ENCODE measurements around the gene PLXDC1.

Gene PLXDC1

DNA sequence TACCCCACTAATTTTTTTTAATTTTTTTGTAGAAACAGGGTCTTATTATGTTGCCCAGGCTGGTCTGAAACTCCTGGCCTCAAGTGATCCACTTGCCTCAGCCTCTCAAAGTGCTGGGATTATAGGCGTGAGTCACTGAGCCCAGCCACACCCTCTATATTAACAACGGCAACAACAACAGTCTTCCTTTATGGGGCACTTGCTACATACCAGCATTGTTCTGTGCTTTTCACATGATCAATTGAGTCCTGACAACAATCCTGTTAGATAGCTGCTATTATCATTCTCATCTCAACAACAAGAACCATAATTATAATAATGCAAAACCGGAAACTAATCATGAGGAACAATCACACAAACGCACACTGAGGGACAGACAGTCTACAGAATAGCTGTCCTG lies 27.1 kb upstream of the PLXDC1 start:
- Histone ChIP-seq H3F3A (ENCODE audit: control insufficient read depth, insufficient read depth) (no peaks in the 10 kb centered on the region; the same call in 1 of the 2 replicates), H3K4me2 (ENCODE audit: low read length) (no peak overlapping the region), H3K4me1 (ENCODE audit: control insufficient read depth, low read length) (peaks cover 1% of the 10 kb centered on the region), H3K79me2 (ENCODE audit: control insufficient read depth, low read length) (no peaks in the 10 kb centered on the region), H3K4me3 (ENCODE audit: low read length) (no peak overlapping the region), H3K9me3 (ENCODE audit: control insufficient read depth, insufficient read depth, low read length) (no peaks in the 10 kb centered on the region), H3K9me2 (replicated peaks; ENCODE audit: control insufficient read depth, low read length) (no peaks in the 10 kb centered on the region), H3K27ac (ENCODE audit: low read depth, low read length) (no peak overlapping the region), H4K20me1 (ENCODE audit: control insufficient read depth, insufficient read depth, low read depth, low read length) (peaks cover 4% of the 10 kb centered on the region; the same call in 1 of the 2 replicates), H3K27me3 (ENCODE audit: control insufficient read depth, low read length) (no peaks in the 10 kb centered on the region), H3K36me3 (ENCODE audit: control insufficient read depth, low read length) (peaks cover 55% of the 10 kb centered on the region)
- no peak for TF ChIP-seq CTCF (IDR thresholded peaks at IDR 0.05; ENCODE audit: low read depth, low read length, poor library complexity, severe bottlenecking)
- TF ChIP-seq EZH2phosphoT487 (IDR thresholded peaks at IDR 0.05; ENCODE audit: borderline replicate concordance, low read length), result no peak

- no peaks in the 10 kb centered on the region; the same call in 1 of the 2 replicates for H3F3A ChIP-seq (ENCODE audit: control insufficient read depth, insufficient read depth)
- H3K27me3 ChIP-seq (ENCODE audit: control insufficient read depth, low read length), result no peaks in the 10 kb centered on the region
- H3K9me3 ChIP-seq (ENCODE audit: control insufficient read depth, insufficient read depth, low read length), result no peaks in the 10 kb centered on the region
- no peak overlapping the region for H3K27ac ChIP-seq (ENCODE audit: low read depth, low read length)
- H3K79me2 ChIP-seq (ENCODE audit: control insufficient read depth, low read length), result no peaks in the 10 kb centered on the region
- H4K20me1 ChIP-seq (ENCODE audit: control insufficient read depth, insufficient read depth, low read depth, low read length), result peaks cover 4% of the 10 kb centered on the region; the same call in 1 of the 2 replicates
- no peak overlapping the region for H3K4me3 ChIP-seq (ENCODE audit: low read length)
- peaks cover 46% of the 10 kb centered on the region for H3K36me3 ChIP-seq (ENCODE audit: control insufficient read depth, low read length)
- peaks cover 11% of the 10 kb centered on the region for H3K4me1 ChIP-seq (ENCODE audit: control insufficient read depth, low read length)
- H3K9me2 ChIP-seq (replicated peaks; ENCODE audit: control insufficient read depth, low read length), result no peaks in the 10 kb centered on the region
- no peak overlapping the region for H3K4me2 ChIP-seq (ENCODE audit: low read length)
- TF ChIP-seq EZH2phosphoT487 (IDR thresholded peaks at IDR 0.05; ENCODE audit: borderline replicate concordance, low read length) (no peak), CTCF (IDR thresholded peaks at IDR 0.05; ENCODE audit: low read depth, low read length, poor library complexity, severe bottlenecking) (no peak)
Measured at GRCh38 chr17:39177256-39177655, 25.8 kb upstream of the PLXDC1 start.

GRCh38 chr17:39175695-39176093 lies 24.3 kb upstream of the PLXDC1 start:
- Histone ChIP-seq H3K79me2 (ENCODE audit: control insufficient read depth, low read length) (no peaks in the 10 kb centered on the region), H4K20me1 (ENCODE audit: control insufficient read depth, insufficient read depth, low read depth, low read length) (peaks cover 4% of the 10 kb centered on the region; the same call in 1 of the 2 replicates), H3K4me3 (ENCODE audit: low read length) (no peak overlapping the region), H3K27ac (ENCODE audit: low read depth, low read length) (no peak overlapping the region), H3K9me3 (ENCODE audit: control insufficient read depth, insufficient read depth, low read length) (no peaks in the 10 kb centered on the region), H3K4me2 (ENCODE audit: low read length) (no peak overlapping the region), H3K4me1 (ENCODE audit: control insufficient read depth, low read length) (peaks cover 11% of the 10 kb centered on the region), H3K9me2 (replicated peaks; ENCODE audit: control insufficient read depth, low read length) (no peaks in the 10 kb centered on the region), H3F3A (ENCODE audit: control insufficient read depth, insufficient read depth) (no peaks in the 10 kb centered on the region; the same call in 1 of the 2 replicates), H3K36me3 (ENCODE audit: control insufficient read depth, low read length) (peaks cover 42% of the 10 kb centered on the region), H3K27me3 (ENCODE audit: control insufficient read depth, low read length) (no peaks in the 10 kb centered on the region)
- no peak for TF ChIP-seq EZH2phosphoT487 (IDR thresholded peaks at IDR 0.05; ENCODE audit: borderline replicate concordance, low read length)
- no peak for TF ChIP-seq CTCF (IDR thresholded peaks at IDR 0.05; ENCODE audit: low read depth, low read length, poor library complexity, severe bottlenecking)
